ENCODE measurements around the gene TJP2. TPM values are rescaled to one million over a fixed set of nuclear protein-coding genes. Genes with fewer than 3 reads are reported as not detected.

The TJP2 gene
- polyA plus RNA-seq, 1 donor from 2014 or later: 3.1 TPM

- H3K27me3 ChIP-seq (ENCODE audit: insufficient read depth, low read depth, low read length): no peaks in the 10 kb centered on the region
- no peaks in the 10 kb centered on the region for H3K36me3 ChIP-seq (ENCODE audit: insufficient read depth, low read length)
- H4K20me1 ChIP-seq (ENCODE audit: insufficient read depth): no peaks in the 10 kb centered on the region
- H3K79me2 ChIP-seq (replicated peaks; ENCODE audit: insufficient read depth, low read length): no peaks in the 10 kb centered on the region
- H3K9me3 ChIP-seq (ENCODE audit: low read length): no peaks in the 10 kb centered on the region
- no peak overlapping the region for H2AFZ ChIP-seq (ENCODE audit: low read depth, low read length)
- H3K4me2 ChIP-seq (ENCODE audit: low read length): no peak overlapping the region
- H3K9me2 ChIP-seq (ENCODE audit: insufficient read depth, low read length): no peaks in the 10 kb centered on the region
- H3F3A ChIP-seq (ENCODE audit: insufficient read depth, low read length, poor library complexity, severe bottlenecking): no peaks in the 10 kb centered on the region
- TF ChIP-seq, protein P1, sequence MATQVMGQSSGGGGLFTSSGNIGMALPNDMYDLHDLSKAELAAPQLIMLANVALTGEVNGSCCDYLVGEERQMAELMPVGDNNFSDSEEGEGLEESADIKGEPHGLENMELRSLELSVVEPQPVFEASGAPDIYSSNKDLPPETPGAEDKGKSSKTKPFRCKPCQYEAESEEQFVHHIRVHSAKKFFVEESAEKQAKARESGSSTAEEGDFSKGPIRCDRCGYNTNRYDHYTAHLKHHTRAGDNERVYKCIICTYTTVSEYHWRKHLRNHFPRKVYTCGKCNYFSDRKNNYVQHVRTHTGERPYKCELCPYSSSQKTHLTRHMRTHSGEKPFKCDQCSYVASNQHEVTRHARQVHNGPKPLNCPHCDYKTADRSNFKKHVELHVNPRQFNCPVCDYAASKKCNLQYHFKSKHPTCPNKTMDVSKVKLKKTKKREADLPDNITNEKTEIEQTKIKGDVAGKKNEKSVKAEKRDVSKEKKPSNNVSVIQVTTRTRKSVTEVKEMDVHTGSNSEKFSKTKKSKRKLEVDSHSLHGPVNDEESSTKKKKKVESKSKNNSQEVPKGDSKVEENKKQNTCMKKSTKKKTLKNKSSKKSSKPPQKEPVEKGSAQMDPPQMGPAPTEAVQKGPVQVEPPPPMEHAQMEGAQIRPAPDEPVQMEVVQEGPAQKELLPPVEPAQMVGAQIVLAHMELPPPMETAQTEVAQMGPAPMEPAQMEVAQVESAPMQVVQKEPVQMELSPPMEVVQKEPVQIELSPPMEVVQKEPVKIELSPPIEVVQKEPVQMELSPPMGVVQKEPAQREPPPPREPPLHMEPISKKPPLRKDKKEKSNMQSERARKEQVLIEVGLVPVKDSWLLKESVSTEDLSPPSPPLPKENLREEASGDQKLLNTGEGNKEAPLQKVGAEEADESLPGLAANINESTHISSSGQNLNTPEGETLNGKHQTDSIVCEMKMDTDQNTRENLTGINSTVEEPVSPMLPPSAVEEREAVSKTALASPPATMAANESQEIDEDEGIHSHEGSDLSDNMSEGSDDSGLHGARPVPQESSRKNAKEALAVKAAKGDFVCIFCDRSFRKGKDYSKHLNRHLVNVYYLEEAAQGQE (IDR thresholded peaks at IDR 0.05; ENCODE audit: borderline replicate concordance): no peak
- TF ChIP-seq CTCF (IDR thresholded peaks at IDR 0.05; ENCODE audit: poor library complexity, severe bottlenecking) (no peak), RAD21 (conservative IDR thresholded peaks at IDR 0.05) (no peak), MXI1 (conservative IDR thresholded peaks at IDR 0.05; ENCODE audit: poor library complexity, severe bottlenecking) (no peak), POLR2AphosphoS5 (IDR thresholded peaks at IDR 0.05) (no peak), TAF1 (IDR thresholded peaks at IDR 0.05; ENCODE audit: low read depth) (no peak), EP300 (conservative IDR thresholded peaks at IDR 0.05; ENCODE audit: poor library complexity, severe bottlenecking) (no peak), EZH2 (IDR thresholded peaks at IDR 0.05; ENCODE audit: borderline replicate concordance, insufficient read depth, low read length, poor library complexity, severe bottlenecking) (no peak), SMC3 (conservative IDR thresholded peaks at IDR 0.05; ENCODE audit: poor library complexity) (no peak)
- H3K9ac ChIP-seq (ENCODE audit: low read length): no peak overlapping the region
- H3K4me3 ChIP-seq (ENCODE audit: low read length): no peak overlapping the region
- H3K27ac ChIP-seq (ENCODE audit: low read length): no peak overlapping the region
Observed at GRCh38 chr9:69283003-69283402, 108.9 kb downstream of the TJP2 start.

DNA sequence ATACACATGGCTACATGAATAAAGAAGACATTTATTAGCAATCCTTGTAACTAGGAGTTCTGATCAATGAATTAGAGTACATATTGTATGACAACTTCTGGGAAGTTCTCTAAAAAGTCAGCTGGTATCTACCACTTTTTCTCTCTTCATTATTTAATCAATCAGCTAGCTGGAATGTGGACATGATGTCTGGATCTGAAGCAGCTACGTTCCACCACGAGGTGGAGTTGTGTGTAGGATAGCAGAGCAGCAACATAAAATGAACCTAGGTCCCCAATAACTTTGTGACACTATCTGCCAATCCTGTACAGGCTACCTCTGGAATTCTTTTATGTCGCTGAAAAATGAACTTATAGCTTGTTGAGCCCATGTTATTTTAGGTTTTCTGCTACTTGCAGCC lies 118.0 kb downstream of the TJP2 start:
- Histone ChIP-seq H3F3A (ENCODE audit: insufficient read depth, low read length, poor library complexity, severe bottlenecking) (no peaks in the 10 kb centered on the region), H3K4me2 (ENCODE audit: low read length) (no peak overlapping the region), H3K36me3 (ENCODE audit: insufficient read depth, low read length) (no peaks in the 10 kb centered on the region), H3K27ac (ENCODE audit: low read length) (no peak overlapping the region), H4K20me1 (ENCODE audit: insufficient read depth) (no peaks in the 10 kb centered on the region), H3K79me2 (replicated peaks; ENCODE audit: insufficient read depth, low read length) (no peaks in the 10 kb centered on the region), H3K4me3 (ENCODE audit: low read length) (no peak overlapping the region), H3K9me3 (ENCODE audit: low read length) (no peaks in the 10 kb centered on the region), H3K27me3 (ENCODE audit: insufficient read depth, low read depth, low read length) (no peaks in the 10 kb centered on the region), H3K9me2 (ENCODE audit: insufficient read depth, low read length) (no peaks in the 10 kb centered on the region), H2AFZ (ENCODE audit: low read depth, low read length) (no peak overlapping the region), H3K9ac (ENCODE audit: low read length) (no peak overlapping the region)
- TF ChIP-seq SMC3 (conservative IDR thresholded peaks at IDR 0.05; ENCODE audit: poor library complexity): no peak
- TF ChIP-seq EZH2 (IDR thresholded peaks at IDR 0.05; ENCODE audit: borderline replicate concordance, insufficient read depth, low read length, poor library complexity, severe bottlenecking): no peak

DNA sequence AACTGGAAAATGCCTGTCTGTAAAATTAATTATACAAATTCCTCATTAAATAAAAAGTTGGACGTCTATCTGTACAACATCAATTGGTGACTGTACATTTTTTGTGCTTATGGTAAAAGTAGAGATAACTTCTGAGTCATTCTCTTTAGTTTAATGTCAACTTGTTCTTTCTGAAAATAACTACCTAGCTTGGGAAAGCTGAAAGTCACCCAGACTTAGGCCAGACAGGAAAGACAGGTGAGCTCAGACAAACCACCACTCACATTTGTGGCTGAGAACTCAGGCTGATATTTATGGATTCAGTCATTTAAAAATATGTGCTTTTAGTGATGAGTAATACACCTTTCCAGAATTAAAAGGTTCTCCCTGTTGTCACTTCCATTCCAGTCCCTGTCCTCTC lies 119.1 kb downstream of the TJP2 start:
- Histone ChIP-seq H3K9me2 (ENCODE audit: insufficient read depth, low read length) (no peaks in the 10 kb centered on the region), H3K9ac (ENCODE audit: low read length) (no peak overlapping the region), H3K9me3 (ENCODE audit: low read length) (no peaks in the 10 kb centered on the region), H3K79me2 (replicated peaks; ENCODE audit: insufficient read depth, low read length) (no peaks in the 10 kb centered on the region), H3K27me3 (ENCODE audit: insufficient read depth, low read depth, low read length) (no peaks in the 10 kb centered on the region), H3K4me3 (ENCODE audit: low read length) (no peak overlapping the region), H4K20me1 (ENCODE audit: insufficient read depth) (no peaks in the 10 kb centered on the region), H3K36me3 (ENCODE audit: insufficient read depth, low read length) (no peaks in the 10 kb centered on the region), H3K4me2 (ENCODE audit: low read length) (no peak overlapping the region), H2AFZ (ENCODE audit: low read depth, low read length) (no peak overlapping the region), H3F3A (ENCODE audit: insufficient read depth, low read length, poor library complexity, severe bottlenecking) (no peaks in the 10 kb centered on the region), H3K27ac (ENCODE audit: low read length) (no peak overlapping the region)
- no peak for TF ChIP-seq EP300 (conservative IDR thresholded peaks at IDR 0.05; ENCODE audit: poor library complexity, severe bottlenecking)
- no peak for TF ChIP-seq MXI1 (conservative IDR thresholded peaks at IDR 0.05; ENCODE audit: poor library complexity, severe bottlenecking)
- TF ChIP-seq SMC3 (conservative IDR thresholded peaks at IDR 0.05; ENCODE audit: poor library complexity): no peak
- TF ChIP-seq POLR2AphosphoS5 (IDR thresholded peaks at IDR 0.05): no peak
- TF ChIP-seq CTCF (IDR thresholded peaks at IDR 0.05; ENCODE audit: poor library complexity, severe bottlenecking): no peak
- TF ChIP-seq, protein P1 (IDR thresholded peaks at IDR 0.05; ENCODE audit: borderline replicate concordance): no peak
- TF ChIP-seq RAD21 (conservative IDR thresholded peaks at IDR 0.05): no peak
- no peak for TF ChIP-seq EZH2 (IDR thresholded peaks at IDR 0.05; ENCODE audit: borderline replicate concordance, insufficient read depth, low read length, poor library complexity, severe bottlenecking)
- TF ChIP-seq TAF1 (IDR thresholded peaks at IDR 0.05; ENCODE audit: low read depth): no peak

Data from neural cell (in vitro differentiated cells).